ENCODE measurements around the gene ANXA7.
A peak's percentile ranks its signal among the peaks of the same experiment; 100 is the strongest.
"Not testable (repeated sequence)": the region's sequence is repeated elsewhere in the genome, so short reads cannot be mapped to it uniquely, and the experiment has no call there.

The ANXA7 gene

GRCh38 chr10:73406846-73407245, 7.0 kb downstream of the ANXA7 start:
- no peak for DNase-seq

- DNase-seq = no peak
These were observed 8.3 kb downstream of the ANXA7 start for GRCh38 chr10:73405556-73405955.

GRCh38 chr10:73404690-73405089, 9.2 kb downstream of the ANXA7 start:
- DNase-seq = no peak

- DNase-seq = no peak
These were observed 12.2 kb downstream of the ANXA7 start for GRCh38 chr10:73401636-73402035.

- no peak for DNase-seq
These were observed 14.8 kb downstream of the ANXA7 start for GRCh38 chr10:73399063-73399462.

GRCh38 chr10:73398024-73398423, 15.8 kb downstream of the ANXA7 start:
- DNase-seq = no peak

GRCh38 chr10:73394325-73394724, 19.5 kb downstream of the ANXA7 start:
- not testable (repeated sequence) for DNase-seq

GRCh38 chr10:73388228-73388627, 25.6 kb downstream of the ANXA7 start:
- DNase-seq = no peak

- no peak for DNase-seq
These were observed 27.3 kb downstream of the ANXA7 start for GRCh38 chr10:73386583-73386982.

- no peak for DNase-seq
These were observed 34.7 kb downstream of the ANXA7 start for GRCh38 chr10:73379064-73379748.

- DNase-seq = no peak
These were observed 37.2 kb downstream of the ANXA7 start for GRCh38 chr10:73376679-73377078.

- no peak for DNase-seq
These were observed 45.6 kb downstream of the ANXA7 start for GRCh38 chr10:73368238-73368637.

GRCh38 chr10:73366381-73367298, 47.2 kb downstream of the ANXA7 start:
- DNase-seq = no peak

GRCh38 chr10:73364964-73365363, 48.9 kb downstream of the ANXA7 start:
- DNase-seq = no peak

GRCh38 chr10:73359492-73359891, 54.4 kb downstream of the ANXA7 start:
- no peak for DNase-seq

GRCh38 chr10:73358331-73359279, 55.3 kb downstream of the ANXA7 start, which contains the start of gene CFAP70:
Gene CFAP70, minus strand, starts transcription at chr10:73358864. Its CDS starts 4,068 bp downstream, at chr10:73354796.
- peak; percentile 90 for DNase-seq

GRCh38 chr10:73357821-73358220, 56.0 kb downstream of the ANXA7 start:
- no peak for DNase-seq

GRCh38 chr10:73357166-73357565, 56.7 kb downstream of the ANXA7 start:
- DNase-seq = no peak

- no peak for DNase-seq
These were observed 69.6 kb downstream of the ANXA7 start for GRCh38 chr10:73344269-73344668.

GRCh38 chr10:73340121-73340520, 73.7 kb downstream of the ANXA7 start:
- DNase-seq = no peak

GRCh38 chr10:73339436-73339835, 74.4 kb downstream of the ANXA7 start:
- DNase-seq = no peak

GRCh38 chr10:73338801-73339368, 75.0 kb downstream of the ANXA7 start:
- DNase-seq = no peak

GRCh38 chr10:73333202-73333601, 80.7 kb downstream of the ANXA7 start:
- DNase-seq = no peak
